Activated CD8-positive, alpha-beta memory T cell treated with anti-CD3 and anti-CD28 coated beads, Interleukin-2, amount 50 U/mL, for 4 hours (primary cell): ENCODE results near the gene DPP4.

Source experiments
- DNase-seq: peaks from one replicate; pipeline ENCODE4 v3.0.0-alpha.2; 2020

DPP4 gene

GRCh38 chr2:162085090-162085891 is 11.3 kb upstream of the DPP4 start:
- DNase-seq, result no peak

DNA sequence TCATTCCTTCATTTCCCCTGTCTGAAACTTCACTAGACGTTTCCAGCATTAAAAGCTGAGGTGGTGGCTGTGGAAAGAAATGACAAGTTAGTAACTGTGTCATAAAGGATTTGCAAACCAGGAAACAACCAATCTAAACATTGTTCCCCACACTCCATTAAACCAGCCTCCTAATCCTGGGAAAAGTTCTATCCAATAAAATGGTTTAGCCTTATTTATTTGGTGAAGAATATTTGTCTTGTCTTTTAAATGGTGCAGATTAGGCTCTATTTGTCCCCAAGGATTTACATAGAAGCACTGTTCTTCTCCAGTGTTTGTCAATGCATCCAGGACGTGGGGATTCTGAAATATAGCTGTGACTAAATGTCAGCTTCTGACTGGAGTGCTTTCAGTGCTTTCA is 10.5 kb upstream of the DPP4 start:
- no peak for DNase-seq

- DNase-seq, result no peak
Observed at GRCh38 chr2:162082681-162083080, 8.7 kb upstream of the DPP4 start.

GRCh38 chr2:162082036-162082435 is 8.0 kb upstream of the DPP4 start:
- DNase-seq, result no peak

DNA sequence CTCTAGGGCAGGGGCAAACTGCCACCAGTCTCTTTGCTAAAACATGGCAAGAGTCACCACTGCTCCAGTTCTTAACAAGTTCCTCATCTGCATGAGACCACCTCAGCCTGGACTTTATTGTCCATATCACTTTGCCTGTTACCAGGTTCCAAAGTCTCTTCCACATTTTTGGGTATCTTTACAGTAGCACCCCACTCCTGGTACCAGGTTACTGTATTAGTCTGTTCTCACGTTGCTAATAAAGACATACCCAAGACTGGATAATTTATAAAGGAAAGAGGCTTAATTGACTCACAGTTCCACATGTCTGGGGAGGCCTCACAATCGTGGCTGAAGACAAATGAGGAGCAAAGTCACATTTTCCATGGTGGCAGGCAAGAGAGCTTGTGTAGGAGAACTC is 5.5 kb upstream of the DPP4 start:
- no peak for DNase-seq

DNA sequence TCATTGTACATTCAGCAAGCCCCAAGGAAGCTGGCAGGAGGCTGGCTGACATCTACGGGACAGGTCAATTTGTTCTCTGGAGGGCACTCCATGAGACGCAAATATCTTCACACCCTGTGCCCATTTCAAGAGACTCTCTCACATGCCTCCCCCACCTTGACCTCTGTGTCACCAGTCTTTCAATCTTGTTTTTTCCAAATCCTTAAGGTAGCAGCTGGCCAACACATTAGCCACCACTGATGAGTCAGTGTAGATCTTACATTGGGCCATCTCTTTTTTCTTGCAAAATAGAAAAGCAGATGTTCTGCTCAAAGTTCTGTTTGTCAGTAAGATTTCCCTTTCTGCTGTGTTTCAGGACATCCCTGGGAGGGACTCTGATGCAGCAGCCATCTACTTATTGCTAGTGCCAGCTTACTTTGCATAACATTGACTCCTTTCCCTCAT is 1.7 kb upstream of the DPP4 start:
- DNase-seq, result no peak

- no peak for DNase-seq
Observed at GRCh38 chr2:162074928-162075688, 1.1 kb upstream of the DPP4 start.

DNA sequence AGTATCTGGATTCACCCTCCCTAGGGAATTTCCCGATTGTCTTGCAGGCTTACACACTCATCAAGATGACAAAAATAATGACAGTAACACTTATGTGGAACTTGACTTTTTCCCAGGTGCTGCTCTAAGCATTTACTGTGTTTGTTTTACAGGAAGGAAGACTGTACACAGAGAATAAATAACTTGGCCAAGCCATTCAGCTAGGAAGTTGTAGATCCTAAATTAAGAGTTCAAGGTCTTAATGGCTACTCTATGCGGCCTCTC is 549 bp upstream of the DPP4 start:
- DNase-seq, result no peak

DNA sequence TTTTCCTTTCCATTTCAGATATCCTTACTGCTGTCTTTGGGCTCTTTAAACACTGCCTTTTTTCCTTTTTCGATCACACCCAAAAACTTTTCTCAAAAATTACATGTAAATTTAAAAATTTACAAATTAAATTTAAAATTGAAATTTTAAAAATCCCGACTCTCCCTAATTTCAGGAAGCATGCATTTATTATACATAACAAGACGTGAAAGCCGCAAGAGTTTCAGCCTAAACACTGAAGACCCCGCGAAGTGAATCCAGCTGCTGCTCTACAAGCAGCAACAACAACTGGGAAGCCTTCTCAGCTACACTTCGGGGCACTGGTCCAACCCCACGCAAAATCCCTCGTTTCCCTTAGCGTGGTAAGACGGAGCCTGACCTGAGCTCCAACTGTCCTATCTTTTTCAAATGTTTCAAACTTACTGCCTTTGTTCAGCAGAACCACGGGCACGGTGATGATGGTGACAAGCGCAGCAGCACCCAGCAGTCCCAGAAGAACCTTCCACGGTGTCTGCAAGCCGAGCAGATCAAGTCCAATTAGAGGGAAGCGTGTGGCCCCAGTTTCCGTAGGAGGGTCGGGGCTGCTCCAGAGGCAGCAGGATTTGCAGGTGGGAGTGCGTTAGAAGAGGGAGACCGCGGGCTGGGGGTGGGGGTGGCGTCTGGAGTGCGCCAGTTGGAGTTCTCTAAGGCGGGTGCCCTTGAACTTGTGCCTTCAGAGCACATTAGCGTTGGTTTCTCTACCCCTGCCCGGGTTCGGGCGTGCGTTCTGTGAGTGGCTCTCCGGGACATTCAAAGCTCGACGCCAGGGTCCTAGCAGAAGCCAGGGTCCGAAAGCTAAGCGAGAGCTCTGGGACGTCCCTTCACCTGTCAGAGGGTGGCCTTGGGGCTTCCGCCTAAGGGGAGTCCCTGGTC is 783 bp downstream of the DPP4 start:
- peak; percentile 19 for DNase-seq

GRCh38 chr2:162072181-162072702 is 1.8 kb downstream of the DPP4 start:
- no peak for DNase-seq

GRCh38 chr2:162071001-162071400 is 3.0 kb downstream of the DPP4 start:
- DNase-seq, result no peak

GRCh38 chr2:162070228-162070936 is 3.6 kb downstream of the DPP4 start:
- no peak for DNase-seq

GRCh38 chr2:162069267-162069903 is 4.6 kb downstream of the DPP4 start:
- DNase-seq, result no peak

DNA sequence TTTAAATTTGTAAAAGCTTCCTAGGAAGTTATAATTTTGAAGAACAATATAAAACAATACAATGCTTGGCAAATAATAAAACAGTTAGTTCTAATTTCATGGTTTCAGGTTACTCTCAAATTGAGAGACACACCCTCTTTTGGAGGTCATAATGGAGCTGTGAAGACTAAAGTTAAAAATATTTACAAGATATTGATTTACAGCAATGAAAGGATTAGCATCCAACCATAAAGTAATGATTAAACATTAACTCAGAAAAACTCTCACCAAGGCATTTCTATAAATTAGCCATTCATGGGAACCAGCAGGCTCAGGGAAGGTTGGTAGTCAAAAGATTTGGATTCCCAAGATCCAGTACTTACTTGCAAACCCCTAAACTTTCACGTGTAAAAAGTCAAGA is 6.4 kb downstream of the DPP4 start:
- DNase-seq, result no peak

DNA sequence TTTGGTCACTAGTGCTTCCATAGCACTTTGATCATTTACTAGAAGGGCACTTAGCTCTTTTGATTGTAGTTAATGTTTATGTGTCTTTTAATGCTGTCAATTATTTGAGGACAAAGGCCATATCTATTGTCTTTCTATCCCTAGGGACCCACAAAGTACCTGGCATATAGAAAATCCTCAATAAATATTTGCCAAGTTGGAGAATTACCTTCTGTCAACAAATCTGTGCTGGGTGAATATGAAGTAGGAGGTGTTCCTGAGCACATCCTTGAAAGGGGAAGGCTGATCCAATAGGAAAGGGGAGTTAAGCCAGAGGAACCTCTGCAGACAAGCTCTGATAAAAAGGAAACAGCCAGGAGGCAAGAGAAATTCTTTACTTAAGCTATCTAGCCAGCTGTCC is 8.2 kb downstream of the DPP4 start:
- no peak for DNase-seq

- no peak for DNase-seq
Observed at GRCh38 chr2:162063899-162064298, 10.1 kb downstream of the DPP4 start.

- DNase-seq, result no peak
Observed at GRCh38 chr2:162063281-162063680, 10.7 kb downstream of the DPP4 start.

GRCh38 chr2:162062559-162062958 is 11.5 kb downstream of the DPP4 start:
- DNase-seq, result no peak

GRCh38 chr2:162061021-162061420 is 13.0 kb downstream of the DPP4 start:
- DNase-seq, result no peak

- DNase-seq, result no peak
Observed at GRCh38 chr2:162060532-162060931, 13.5 kb downstream of the DPP4 start.

DNA sequence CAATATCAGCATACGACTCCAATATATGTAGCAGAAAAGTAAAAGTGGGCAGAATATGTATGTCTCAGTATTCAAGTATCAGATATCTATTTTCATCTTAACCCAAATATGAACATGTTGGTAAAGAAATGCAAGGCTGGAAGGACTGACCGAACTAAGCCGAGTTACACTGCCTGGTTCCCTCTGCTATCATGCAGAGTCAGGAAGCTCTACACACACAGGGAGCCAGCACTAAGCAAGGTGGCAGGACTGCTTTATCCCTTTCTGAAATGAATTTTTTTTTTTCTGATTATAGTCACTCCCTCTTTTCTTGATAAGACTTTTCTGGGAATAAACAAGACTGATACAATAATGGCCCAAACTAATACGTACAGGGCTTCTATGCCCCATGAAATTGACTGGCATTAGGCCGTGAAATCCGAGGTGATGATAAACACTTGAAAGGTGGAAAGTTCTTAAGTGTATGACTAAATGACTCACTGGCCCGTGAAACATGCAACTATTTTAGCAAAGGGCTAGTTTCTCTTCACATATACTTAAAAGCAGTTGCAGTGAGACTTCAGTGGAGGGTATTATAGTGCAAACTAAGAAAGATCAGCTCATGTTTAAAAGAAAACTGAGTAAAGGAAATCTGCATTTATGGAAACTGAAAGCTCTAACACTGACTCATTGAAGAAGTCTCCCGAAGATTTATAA is 14.9 kb downstream of the DPP4 start:
- no peak for DNase-seq

- no peak for DNase-seq
Observed at GRCh38 chr2:162057426-162057825, 16.6 kb downstream of the DPP4 start.
